ENCODE measurements around the gene KCNJ15. TPM values are rescaled to one million over a fixed set of nuclear protein-coding genes. Genes with fewer than 3 reads are reported as not detected.
A peak's percentile ranks its signal among the peaks of the same experiment; 100 is the strongest.

Gene KCNJ15
- total RNA-seq (2014; rRNA removed; shearing (Covaris generic)): 0.05 TPM in 1 of 2 replicates, not detected in the other

DNA sequence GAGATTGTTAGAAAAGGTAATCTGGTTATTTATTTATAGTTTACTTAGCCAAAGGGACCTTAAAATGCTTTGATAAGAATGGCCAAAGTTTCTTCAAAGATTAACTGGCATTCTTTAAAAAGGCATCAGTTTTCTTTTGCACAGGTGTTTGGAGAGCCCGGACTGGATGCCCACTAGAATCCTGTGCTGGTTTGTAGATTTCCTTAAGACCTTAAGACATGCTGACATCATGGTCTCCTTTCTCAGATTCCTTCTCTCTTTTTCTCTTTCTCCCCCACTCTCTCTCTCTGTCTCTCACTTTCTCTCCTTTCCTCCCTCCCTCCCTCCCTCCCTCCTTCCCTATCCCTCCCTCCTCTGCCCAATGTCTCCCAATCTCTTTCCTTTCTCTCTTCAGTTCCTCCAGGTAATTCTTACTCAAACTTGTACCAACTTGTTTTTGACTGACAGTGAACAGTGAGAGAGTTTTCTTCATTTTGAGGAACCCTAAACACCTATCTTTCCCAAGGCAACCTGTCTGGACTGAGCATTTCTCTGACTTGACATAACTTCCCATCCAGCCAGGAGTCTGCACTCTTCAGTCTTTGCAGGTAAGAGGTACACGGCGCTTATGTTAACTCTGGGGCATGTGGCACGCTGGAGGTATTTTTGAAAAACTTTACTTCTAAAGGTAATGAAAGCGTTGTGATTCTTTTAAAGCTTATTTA is at the start of gene KCNJ15:
Gene KCNJ15 (plus strand): TSS at position 393 of the 704 bp plus-strand sequence. CDS start 42,271 bp downstream, outside the sequence.
- H3K27ac ChIP-seq: no peak within 1 kb of the TSS

DNA sequence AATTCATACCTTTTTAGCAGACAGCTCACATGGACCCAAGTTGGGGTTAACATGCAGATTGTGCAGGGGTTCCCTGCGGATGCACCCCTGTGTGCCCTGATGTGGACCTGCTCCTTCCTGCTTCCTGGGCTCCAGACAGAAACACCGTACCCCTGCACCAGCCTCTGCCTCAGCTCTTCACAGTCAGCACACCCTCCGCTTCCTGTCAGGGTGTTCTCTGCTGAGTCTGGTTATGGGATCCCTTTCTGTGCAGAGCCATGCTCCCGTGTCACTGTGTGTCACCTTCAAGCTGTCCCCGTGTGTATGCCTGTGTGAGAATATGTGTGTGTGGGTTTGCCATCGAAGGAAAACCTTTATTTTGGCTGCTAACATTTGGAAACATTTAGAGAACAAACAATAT is 48.7 kb upstream of the KCNJ15 start:
- no peaks in the 10 kb centered on the region for H3K27me3 ChIP-seq (replicated peaks)
- DNase-seq (ENCODE audit: low read depth in 1 of 2, low spot score in 2 of 2): no peak

More for the DNA sequence above, at the start of gene KCNJ15:
- no peaks in the 10 kb centered on the region for H3K27me3 ChIP-seq (replicated peaks)
- DNase-seq (ENCODE audit: low read depth in 1 of 2, low spot score in 2 of 2): no peak
- no peak within 1 kb of the TSS for H3K4me3 ChIP-seq
- H3K4me1 ChIP-seq (replicated peaks): 0 out of 2 replicates have a peak, but pooled peaks cover 4% of the 10 kb centered on the region
- no peaks in the 10 kb centered on the region for H3K9me3 ChIP-seq (replicated peaks)
- no peaks in the 10 kb centered on the region for H3K36me3 ChIP-seq

DNA sequence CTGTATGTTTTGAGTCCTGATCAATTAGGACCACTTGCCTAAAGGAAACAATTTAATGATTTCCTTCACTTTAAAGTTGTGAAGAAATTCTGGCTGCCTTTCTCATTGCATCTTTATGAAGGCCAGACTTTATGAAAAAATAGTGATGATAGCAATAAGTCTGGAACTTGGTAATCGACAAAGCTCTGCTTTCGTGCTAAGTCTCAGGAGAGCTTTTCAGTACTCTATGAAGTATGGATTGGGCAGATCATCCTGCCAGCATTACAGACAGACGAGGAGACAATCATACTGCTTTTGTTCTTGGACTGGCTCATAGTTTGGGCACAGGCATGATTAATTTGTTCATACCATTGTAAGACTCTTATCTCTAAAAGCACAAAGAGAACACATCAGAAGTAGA is 45.5 kb upstream of the KCNJ15 start:
- H3K4me1 ChIP-seq (replicated peaks): no peaks in the 10 kb centered on the region

More for the DNA sequence above, 48.7 kb upstream of the KCNJ15 start:
- H3K4me3 ChIP-seq: no peak overlapping the region
- H3K4me1 ChIP-seq (replicated peaks): no peaks in the 10 kb centered on the region
- H3K9me3 ChIP-seq (replicated peaks): peaks cover 4% of the 10 kb centered on the region; the same call in 1 of the 2 replicates
- no peaks in the 10 kb centered on the region for H3K36me3 ChIP-seq
- H3K27ac ChIP-seq: no peak overlapping the region

DNA sequence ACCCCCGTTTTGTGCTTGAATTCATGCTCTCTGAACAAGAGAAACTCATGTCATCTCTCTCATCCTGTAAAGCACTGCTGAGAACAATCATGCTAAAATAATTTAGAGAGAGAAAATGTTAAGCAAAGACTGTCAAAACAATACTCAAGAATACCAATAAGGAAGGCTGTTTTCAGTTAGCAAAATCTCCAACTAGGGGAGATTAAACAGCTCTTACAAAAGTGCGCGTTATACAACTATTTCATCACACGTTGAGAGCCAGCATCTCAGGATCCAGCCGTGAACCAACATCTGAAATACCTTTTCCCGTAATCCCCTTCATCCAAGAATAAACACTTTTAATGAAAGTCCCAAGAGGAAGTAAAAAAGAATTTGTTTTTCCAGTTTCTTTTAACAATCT is 44.1 kb upstream of the KCNJ15 start:
- no peaks in the 10 kb centered on the region for H3K27me3 ChIP-seq (replicated peaks)
- H3K4me3 ChIP-seq: no peak overlapping the region
- no peak for DNase-seq (ENCODE audit: low read depth in 1 of 2, low spot score in 2 of 2)
- no peaks in the 10 kb centered on the region for H3K36me3 ChIP-seq
- peaks cover 4% of the 10 kb centered on the region; the same call in 1 of the 2 replicates for H3K9me3 ChIP-seq (replicated peaks)
- no peaks in the 10 kb centered on the region for H3K4me1 ChIP-seq (replicated peaks)
- H3K27ac ChIP-seq: no peak overlapping the region

More for the DNA sequence above, 45.5 kb upstream of the KCNJ15 start:
- H3K36me3 ChIP-seq: no peaks in the 10 kb centered on the region
- DNase-seq (ENCODE audit: low read depth in 1 of 2, low spot score in 2 of 2): no peak
- H3K9me3 ChIP-seq (replicated peaks): peaks cover 4% of the 10 kb centered on the region; the same call in 1 of the 2 replicates
- H3K4me3 ChIP-seq: no peak overlapping the region
- H3K27me3 ChIP-seq (replicated peaks): no peaks in the 10 kb centered on the region
- no peak overlapping the region for H3K27ac ChIP-seq

DNA sequence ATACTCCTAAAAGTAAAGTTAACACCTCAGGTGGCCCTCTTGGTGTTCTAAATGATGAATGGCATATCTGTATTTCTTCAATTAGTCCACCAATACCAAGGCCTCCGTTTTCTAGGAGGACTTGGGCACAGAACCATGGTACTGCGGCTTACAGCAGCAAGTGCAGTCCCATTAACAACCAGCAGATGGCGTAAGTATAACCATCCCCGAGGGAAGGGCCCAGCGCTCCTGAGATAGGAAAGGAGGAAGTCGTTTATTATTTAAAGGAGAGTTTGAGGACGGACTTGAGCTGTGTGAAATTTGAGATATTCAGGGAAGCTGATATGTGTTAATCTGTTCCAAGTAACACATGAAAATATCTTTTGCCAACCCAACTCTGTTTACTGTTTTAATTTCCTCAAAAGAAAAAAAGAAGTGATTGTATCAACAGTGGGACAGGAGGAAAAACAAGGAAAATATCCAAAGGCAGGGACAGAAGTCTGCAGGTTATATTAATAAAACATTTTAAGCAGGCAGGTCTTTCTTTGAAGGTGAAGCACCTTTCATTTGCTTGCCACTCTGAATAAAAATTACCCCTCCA is 37.7 kb upstream of the KCNJ15 start:
- H3K4me3 ChIP-seq: no peak overlapping the region
- no peaks in the 10 kb centered on the region for H3K4me1 ChIP-seq (replicated peaks)
- H3K27ac ChIP-seq: no peak overlapping the region
- H3K27me3 ChIP-seq (replicated peaks): no peaks in the 10 kb centered on the region
- peak; percentile 65 to 74 for DNase-seq (ENCODE audit: low read depth in 1 of 2, low spot score in 2 of 2)
- H3K9me3 ChIP-seq (replicated peaks): peaks cover 11% of the 10 kb centered on the region
- H3K36me3 ChIP-seq: no peaks in the 10 kb centered on the region

DNA sequence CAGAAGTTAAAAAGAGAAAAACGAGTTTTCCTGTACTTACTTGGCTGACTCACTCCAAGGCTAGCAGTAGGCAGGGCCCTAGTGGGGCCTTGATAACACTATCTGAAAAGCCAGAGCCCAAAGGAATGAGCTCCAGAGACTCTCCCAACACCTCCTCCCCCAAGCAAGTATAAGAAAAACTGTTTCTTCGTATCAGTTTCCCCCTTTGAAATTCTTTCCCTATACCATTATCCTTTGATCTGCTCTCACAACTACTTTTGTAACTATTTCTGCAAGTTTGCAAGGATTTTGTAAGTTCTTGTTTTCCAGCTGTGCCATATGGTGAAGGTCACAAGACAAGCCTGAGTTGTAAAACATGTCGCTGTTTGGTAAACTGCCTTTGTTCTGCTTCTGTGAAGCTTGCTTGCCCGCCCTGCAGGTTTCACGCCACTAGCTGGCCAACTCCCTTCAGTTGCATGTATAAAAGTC is 36.5 kb upstream of the KCNJ15 start:
- H3K27ac ChIP-seq: no peak overlapping the region
- peaks cover 16% of the 10 kb centered on the region for H3K9me3 ChIP-seq (replicated peaks)
- H3K4me3 ChIP-seq: no peak overlapping the region
- no peaks in the 10 kb centered on the region for H3K36me3 ChIP-seq
- DNase-seq (ENCODE audit: low read depth in 1 of 2, low spot score in 2 of 2): no peak
- H3K4me1 ChIP-seq (replicated peaks): no peaks in the 10 kb centered on the region
- H3K27me3 ChIP-seq (replicated peaks): no peaks in the 10 kb centered on the region

DNA sequence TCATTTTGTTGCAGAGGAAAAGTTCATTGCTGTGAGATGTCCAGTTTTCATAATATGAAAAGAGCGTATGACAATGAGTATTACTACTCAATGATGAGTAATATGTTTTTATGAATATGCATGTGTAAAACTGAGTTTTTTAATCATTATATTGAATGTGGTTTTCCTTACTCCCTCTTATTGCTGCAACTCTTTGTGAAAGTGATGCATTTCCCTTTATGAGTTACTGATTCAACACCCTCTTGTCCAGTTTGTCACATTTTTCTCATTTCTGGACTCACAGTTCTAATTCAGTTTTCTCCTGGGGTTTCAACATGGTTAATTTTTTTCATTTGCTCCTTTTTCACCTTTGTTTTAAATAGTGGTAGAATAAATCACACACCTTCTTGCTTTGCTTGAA is 35.2 kb upstream of the KCNJ15 start:
- Histone ChIP-seq H3K36me3 (no peaks in the 10 kb centered on the region), H3K4me3 (no peak overlapping the region), H3K9me3 (replicated peaks) (peaks cover 26% of the 10 kb centered on the region), H3K27me3 (replicated peaks) (no peaks in the 10 kb centered on the region), H3K4me1 (replicated peaks) (no peaks in the 10 kb centered on the region), H3K27ac (no peak overlapping the region)
- no peak for DNase-seq (ENCODE audit: low read depth in 1 of 2, low spot score in 2 of 2)

DNA sequence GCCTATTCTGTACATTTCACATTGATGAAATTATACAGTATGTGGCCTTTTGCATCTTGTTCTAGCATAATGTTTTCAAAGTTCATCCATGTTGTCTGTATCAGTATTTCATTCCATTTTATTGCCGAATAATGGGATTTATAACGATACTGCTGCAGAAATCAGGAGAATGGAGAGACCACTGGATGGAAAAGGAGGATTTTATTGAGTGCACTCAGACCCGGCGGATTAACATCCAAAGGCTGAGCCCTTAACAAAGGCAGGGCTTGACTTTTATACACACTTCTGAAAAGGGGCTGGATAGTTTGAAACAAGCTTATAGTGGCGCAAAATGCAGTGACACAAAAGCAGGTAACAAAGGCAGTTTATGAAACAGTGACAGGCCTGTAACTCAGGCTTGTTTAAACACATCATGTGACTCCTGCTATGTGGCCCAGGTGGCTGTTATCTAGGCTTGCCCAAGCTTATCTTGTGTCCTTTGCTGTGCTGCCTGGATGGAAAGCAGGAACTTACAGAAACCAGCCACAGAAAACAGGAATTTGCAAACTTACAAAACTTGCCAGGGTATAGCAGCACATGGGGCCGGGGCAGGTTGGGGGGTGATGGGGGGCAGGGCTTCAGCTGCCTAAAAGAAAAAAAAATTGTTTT is 32.8 kb upstream of the KCNJ15 start:
- DNase-seq (ENCODE audit: low read depth in 1 of 2, low spot score in 2 of 2): no peak
- Histone ChIP-seq H3K9me3 (replicated peaks) (peaks cover 35% of the 10 kb centered on the region), H3K27ac (no peak overlapping the region), H3K36me3 (no peaks in the 10 kb centered on the region), H3K27me3 (replicated peaks) (no peaks in the 10 kb centered on the region), H3K4me3 (no peak overlapping the region), H3K4me1 (replicated peaks) (no peaks in the 10 kb centered on the region)

DNA sequence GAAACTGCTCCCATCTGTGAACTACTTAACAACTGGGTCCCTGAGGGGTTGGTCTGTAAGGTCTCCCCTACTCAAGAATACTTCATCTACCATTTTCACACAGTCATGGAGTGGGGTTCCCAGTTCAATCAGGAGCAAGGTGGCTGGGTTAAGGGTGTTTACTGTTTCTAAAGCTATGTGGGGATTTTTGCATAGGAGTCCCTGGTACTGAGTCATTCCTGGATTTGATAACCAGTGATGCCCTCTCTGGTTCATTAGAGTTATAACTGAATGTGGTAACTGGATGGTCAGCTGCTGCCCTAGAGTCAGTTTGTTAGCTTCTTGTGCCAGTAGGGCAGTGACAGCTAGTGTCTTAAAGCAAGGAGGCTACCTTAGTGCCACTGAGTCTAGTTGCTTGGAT is 29.4 kb upstream of the KCNJ15 start:
- Histone ChIP-seq H3K9me3 (replicated peaks) (peaks cover 47% of the 10 kb centered on the region), H3K27me3 (replicated peaks) (no peaks in the 10 kb centered on the region), H3K36me3 (no peaks in the 10 kb centered on the region), H3K27ac (no peak overlapping the region), H3K4me3 (no peak overlapping the region), H3K4me1 (replicated peaks) (no peaks in the 10 kb centered on the region)
- no peak for DNase-seq (ENCODE audit: low read depth in 1 of 2, low spot score in 2 of 2)

DNA sequence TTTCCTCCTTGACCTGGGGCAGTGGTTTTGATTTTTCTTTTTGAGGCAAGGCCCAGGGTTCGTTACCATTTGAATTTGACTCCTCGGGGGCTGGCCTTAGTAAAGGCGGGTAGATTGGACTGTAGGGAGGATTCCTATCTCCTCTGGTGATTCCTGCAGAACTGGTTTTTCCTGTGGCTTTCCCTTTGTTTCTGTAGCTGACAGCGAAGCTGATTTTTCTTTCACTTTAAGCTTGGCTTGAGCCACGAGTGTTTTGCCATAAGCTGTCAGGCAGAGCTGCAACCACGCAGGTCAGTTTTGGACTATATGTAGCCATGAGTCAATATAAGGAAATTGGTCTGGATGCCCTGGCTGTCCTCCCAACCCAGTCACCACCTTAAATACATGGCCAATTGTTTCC is 28.7 kb upstream of the KCNJ15 start:
- Histone ChIP-seq H3K4me3 (no peak overlapping the region), H3K36me3 (no peaks in the 10 kb centered on the region), H3K4me1 (replicated peaks) (no peaks in the 10 kb centered on the region), H3K9me3 (replicated peaks) (peaks cover 45% of the 10 kb centered on the region), H3K27me3 (replicated peaks) (no peaks in the 10 kb centered on the region), H3K27ac (no peak overlapping the region)
- DNase-seq (ENCODE audit: low read depth in 1 of 2, low spot score in 2 of 2): no peak

DNA sequence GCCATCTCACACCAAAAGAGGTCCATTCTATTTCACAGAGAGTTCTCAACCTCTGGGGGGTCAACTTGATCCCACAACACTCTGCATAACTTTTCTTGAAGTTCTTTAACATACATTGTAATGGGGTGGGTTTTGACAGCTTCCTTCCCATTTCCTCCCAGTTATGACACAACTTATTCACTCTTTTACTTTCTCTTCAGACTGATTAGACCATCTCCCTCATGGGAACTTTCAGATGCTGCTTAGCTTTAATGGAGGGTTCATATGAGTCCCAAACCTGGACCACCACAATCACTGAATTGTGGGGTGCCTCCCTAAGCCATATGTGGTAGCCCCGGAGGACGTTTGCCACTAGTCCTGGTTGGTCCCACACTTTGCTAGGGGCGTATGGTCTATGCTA is 28.3 kb upstream of the KCNJ15 start:
- no peaks in the 10 kb centered on the region for H3K36me3 ChIP-seq
- no peaks in the 10 kb centered on the region for H3K27me3 ChIP-seq (replicated peaks)
- no peak overlapping the region for H3K27ac ChIP-seq
- no peaks in the 10 kb centered on the region for H3K4me1 ChIP-seq (replicated peaks)
- H3K9me3 ChIP-seq (replicated peaks): peaks cover 42% of the 10 kb centered on the region
- no peak for DNase-seq (ENCODE audit: low read depth in 1 of 2, low spot score in 2 of 2)
- no peak overlapping the region for H3K4me3 ChIP-seq

DNA sequence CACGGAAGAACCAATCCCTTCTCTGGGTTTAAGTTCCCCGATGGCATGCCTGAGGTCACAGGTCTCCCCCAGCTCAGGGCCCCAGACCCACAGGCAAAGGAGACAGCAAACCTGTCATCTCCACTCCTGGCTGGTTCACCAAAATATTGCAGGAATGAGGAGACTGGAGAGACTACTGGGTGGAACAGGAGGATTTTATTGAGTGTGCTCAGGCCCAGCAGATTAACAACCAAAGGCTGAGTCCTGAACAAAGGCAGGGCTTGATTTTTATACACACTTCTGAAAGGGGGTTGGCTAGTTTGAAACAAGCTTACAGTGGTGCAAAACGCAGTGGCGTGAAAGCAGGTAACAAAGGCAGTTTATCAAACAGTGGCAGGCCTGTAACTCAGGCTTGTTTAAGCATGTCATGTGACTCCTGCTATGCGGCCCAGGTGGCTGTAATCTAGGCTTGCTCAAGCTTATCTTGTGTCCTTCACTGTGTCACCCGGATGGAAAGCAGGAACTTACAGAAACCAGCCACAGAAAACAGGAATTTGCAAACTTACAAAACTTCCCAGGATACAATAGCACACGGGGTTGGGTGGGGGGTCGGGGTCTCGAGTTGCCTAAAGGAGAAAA is 27.4 kb upstream of the KCNJ15 start:
- no peaks in the 10 kb centered on the region for H3K36me3 ChIP-seq
- H3K27ac ChIP-seq: no peak overlapping the region
- no peaks in the 10 kb centered on the region for H3K4me1 ChIP-seq (replicated peaks)
- no peaks in the 10 kb centered on the region for H3K27me3 ChIP-seq (replicated peaks)
- DNase-seq (ENCODE audit: low read depth in 1 of 2, low spot score in 2 of 2): no peak
- H3K4me3 ChIP-seq: no peak overlapping the region
- H3K9me3 ChIP-seq (replicated peaks): peaks cover 36% of the 10 kb centered on the region

DNA sequence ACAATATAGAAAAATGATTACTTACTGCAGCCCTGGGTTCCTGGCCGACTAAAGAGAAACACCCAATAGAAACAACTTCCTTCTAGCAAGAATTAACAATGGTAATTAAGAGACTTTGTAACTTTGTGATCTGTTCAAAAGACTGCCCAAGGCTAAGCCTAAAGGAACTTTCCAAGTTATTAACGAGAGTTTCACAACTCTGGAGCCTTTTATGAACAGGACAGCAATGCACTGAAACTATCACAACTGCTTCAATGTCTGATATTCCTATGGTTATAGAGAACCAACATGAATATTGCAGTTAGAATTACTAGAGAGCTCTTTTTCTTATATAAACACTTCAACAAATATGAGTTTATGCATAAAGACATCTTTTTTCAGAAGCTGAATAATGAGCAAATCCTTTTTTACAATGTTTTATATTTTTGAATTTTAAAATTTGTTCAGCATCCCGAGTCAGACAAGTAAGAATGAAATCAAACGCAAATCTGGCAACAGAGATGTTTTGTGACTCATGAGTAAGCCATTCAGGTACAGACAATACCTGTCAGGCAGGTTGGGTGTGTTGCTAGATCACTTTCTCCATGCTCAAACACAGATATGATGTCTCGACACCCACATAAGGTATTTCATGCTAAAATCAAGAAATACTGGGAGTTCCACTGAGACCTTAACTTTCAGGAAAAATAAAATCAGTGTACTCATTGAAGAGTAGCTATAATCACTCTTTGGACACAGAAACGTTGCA is 22.2 kb upstream of the KCNJ15 start:
- no peak for DNase-seq (ENCODE audit: low read depth in 1 of 2, low spot score in 2 of 2)
- Histone ChIP-seq H3K36me3 (no peaks in the 10 kb centered on the region), H3K4me3 (no peak overlapping the region), H3K27ac (no peak overlapping the region), H3K9me3 (replicated peaks) (peaks cover 8% of the 10 kb centered on the region; the same call in 1 of the 2 replicates), H3K4me1 (replicated peaks) (no peaks in the 10 kb centered on the region), H3K27me3 (replicated peaks) (no peaks in the 10 kb centered on the region)
